ENCODE data around the gene IL22RA2.
"Not testable (repeated sequence)": the region's sequence is repeated elsewhere in the genome, so short reads cannot be mapped to it uniquely, and the experiment has no call there.

Gene IL22RA2, protein sequence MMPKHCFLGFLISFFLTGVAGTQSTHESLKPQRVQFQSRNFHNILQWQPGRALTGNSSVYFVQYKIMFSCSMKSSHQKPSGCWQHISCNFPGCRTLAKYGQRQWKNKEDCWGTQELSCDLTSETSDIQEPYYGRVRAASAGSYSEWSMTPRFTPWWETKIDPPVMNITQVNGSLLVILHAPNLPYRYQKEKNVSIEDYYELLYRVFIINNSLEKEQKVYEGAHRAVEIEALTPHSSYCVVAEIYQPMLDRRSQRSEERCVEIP

DNA sequence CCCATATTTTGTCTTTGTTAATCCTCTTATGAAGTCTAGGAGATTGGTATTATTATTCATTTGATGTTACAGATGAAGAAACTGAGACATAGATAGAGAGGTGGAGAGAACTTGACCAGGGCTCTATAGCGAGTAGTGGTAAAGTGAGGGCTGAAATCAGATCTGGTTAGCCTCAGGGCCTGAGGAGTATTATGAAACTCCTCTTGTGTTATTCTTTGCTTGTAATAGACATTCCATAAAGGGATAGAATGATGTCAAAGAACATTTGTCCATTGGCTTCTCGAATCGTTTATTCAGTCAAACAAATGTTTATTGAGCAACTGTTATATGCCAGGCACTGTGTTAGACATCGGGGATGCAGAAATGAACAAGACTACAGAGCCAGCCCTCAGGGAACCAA is at the start of gene IL22RA2:
IL22RA2 (minus strand) TSS at position 144 of the 400 bp plus-strand sequence. CDS start 11,895 bp downstream, outside the sequence.
- H3K27me3 Mint-ChIP-seq = no peaks in the 10 kb centered on the region
- peak within 1 kb of the TSS; percentile 88 for H3K27ac Mint-ChIP-seq
- H3K36me3 Mint-ChIP-seq = peaks cover 10 to 25% of the 10 kb centered on the region in 2 donors
- no peak for DNase-seq
- peaks cover 44 to 90% of the 10 kb centered on the region in 2 donors for H3K4me1 Mint-ChIP-seq
- H3K4me3 Mint-ChIP-seq = peak within 1 kb of the TSS; percentile 50 to 54
- peaks cover 4 to 8% of the 10 kb centered on the region in 2 donors for H3K9me3 Mint-ChIP-seq
- ATAC-seq (replicated peaks) = no peak

DNA sequence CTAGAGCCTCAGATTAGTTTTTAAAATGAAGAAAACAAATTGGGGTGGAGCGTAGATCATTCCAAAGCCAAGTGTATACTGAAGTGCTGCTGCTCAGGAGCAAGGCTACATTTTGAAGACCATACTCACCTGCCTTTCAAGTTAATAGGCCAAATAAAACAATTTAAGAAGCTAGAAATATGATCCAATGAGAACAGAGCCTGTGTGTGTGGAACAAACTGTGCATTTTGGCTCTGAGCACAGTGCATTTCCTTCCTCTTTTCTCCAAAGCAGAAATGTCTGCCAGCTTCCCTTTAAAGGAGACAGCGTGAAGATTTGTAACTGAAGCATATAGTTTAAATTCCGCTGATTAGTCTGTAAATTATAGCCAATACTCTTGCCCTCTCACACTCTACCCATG is 48.9 kb upstream of the IL22RA2 start:
- H3K36me3 Mint-ChIP-seq = peaks cover 6 to 15% of the 10 kb centered on the region in 2 donors
- ATAC-seq (replicated peaks) = no peak
- H3K27me3 Mint-ChIP-seq = no peaks in the 10 kb centered on the region
- peak overlapping the region; percentile 84 for H3K27ac Mint-ChIP-seq
- H3K4me1 Mint-ChIP-seq = peaks cover 51 to 80% of the 10 kb centered on the region in 2 donors
- peaks cover 0 to 4% of the 10 kb centered on the region in 2 donors for H3K9me3 Mint-ChIP-seq
- no peak for DNase-seq
- H3K4me3 Mint-ChIP-seq = peak overlapping the region in 1 of 2 donors; percentile 13

DNA sequence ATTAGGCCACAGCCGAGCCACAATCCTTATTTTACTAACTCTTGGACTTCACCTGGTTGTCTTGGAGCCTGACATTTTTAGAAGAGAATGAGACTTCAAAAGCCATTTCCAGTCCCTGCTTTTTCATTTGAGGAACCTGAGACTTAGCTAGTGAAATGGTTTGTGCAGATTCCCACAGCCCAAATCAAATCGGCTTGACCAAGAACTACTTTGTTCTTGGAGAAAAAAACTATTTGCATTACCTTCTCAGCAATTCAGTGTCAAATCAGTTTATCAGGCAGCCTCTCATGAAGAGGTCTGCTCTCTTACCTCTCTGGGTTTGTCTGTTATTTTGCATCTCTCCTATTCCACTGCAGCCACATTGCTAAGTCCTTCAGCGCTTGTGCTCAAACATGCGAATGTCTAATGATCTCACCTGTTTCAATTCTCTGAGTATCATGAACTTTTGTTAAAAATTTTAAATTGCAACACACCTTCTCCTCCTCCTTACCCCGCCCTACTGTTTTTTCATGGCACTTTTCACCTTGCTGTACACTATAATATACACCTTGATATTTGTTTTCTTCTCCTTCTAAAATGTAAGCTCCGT is 46.3 kb upstream of the IL22RA2 start:
- peak overlapping the region; percentile 100 for H3K27ac Mint-ChIP-seq

DNA sequence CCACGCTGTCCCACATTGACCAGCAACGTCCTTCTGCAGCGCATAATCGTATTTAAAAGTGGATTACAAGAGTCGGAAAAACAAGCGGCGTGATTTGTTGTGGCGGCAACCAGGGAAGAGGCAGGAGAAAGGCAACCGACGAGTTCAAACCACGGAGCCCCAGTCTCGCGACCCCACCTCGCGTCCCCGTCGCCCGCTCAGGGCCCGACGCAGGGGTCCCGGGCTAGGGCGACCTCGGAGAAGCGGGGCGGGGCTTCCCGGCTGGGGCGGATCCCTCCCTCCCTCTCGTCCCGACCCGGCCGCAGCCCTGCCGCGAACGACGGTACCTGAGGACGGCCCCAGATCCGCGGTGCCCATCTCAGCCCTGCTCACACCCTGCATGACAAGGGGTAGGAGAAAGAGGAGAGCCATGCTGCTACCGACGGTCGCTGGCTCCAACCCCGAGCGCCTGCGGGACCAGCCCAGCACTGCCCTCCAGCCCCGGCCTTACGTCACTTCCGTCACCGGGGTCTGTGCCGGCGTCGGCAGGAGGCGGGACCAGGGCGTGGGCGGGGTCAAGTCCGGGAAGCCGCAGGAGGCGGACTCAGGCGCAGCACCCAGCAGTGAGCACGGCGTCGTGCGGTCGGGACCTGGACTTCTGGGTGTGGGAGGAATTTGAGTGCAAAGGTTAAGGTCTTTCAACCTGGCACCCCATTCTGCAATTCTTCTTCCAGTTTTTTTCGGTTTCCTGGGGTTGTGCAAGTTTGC is 45.6 kb upstream of the IL22RA2 start, which contains the start of gene IFNGR1:
IFNGR1 (minus strand) TSS at position 469 of the 747 bp plus-strand sequence; CDS start at position 411, 58 bp downstream.
- Mint-ChIP-seq H3K4me1 (peaks cover 52 to 73% of the 10 kb centered on the region in 2 donors), H3K9me3 (peaks cover 0 to 4% of the 10 kb centered on the region in 2 donors), H3K27me3 (no peaks in the 10 kb centered on the region), H3K27ac (peak within 1 kb of the TSS; percentile 100), H3K36me3 (peaks cover 14 to 37% of the 10 kb centered on the region in 2 donors), H3K4me3 (peak within 1 kb of the TSS; percentile 73 to 89)
- DNase-seq (peak; percentile 97), ATAC-seq (replicated peaks) (peak; percentile 82 to 85)

More for the DNA sequence above, 46.3 kb upstream of the IL22RA2 start:
- ATAC-seq (replicated peaks) (no peak), DNase-seq (no peak)
- peaks cover 0 to 4% of the 10 kb centered on the region in 2 donors for H3K9me3 Mint-ChIP-seq
- H3K4me1 Mint-ChIP-seq = peaks cover 52 to 73% of the 10 kb centered on the region in 2 donors
- H3K36me3 Mint-ChIP-seq = peaks cover 9 to 31% of the 10 kb centered on the region in 2 donors
- H3K4me3 Mint-ChIP-seq = peak overlapping the region; percentile 73 to 89
- H3K27me3 Mint-ChIP-seq = no peaks in the 10 kb centered on the region

DNA sequence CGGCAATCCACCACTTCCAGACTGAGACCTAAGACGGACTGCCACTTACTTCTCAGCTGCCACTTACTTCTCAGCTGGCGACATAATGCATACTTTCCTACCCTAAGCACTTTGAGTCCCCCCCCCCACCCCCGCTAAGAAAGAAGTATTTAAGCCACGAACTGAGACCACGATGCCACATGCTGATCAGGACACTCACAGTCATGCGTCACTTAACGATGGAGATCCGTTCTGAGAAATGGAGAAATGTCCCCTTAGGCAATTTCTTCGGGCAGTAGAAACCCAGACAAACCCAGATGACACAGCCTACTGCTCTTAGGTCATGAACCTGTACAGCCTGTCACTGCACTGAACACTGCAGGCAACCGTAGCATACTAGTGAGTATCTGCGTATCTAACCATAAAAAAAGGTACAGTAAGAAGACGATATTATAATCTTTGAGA is 45.1 kb upstream of the IL22RA2 start:
- DNase-seq (peak; percentile 63), ATAC-seq (replicated peaks) (peak; percentile 76 to 78)
- peaks cover 0 to 4% of the 10 kb centered on the region in 2 donors for H3K9me3 Mint-ChIP-seq
- peak overlapping the region; percentile 73 to 89 for H3K4me3 Mint-ChIP-seq
- peaks cover 53 to 73% of the 10 kb centered on the region in 2 donors for H3K4me1 Mint-ChIP-seq
- peak overlapping the region; percentile 100 for H3K27ac Mint-ChIP-seq
- H3K36me3 Mint-ChIP-seq = peaks cover 18 to 42% of the 10 kb centered on the region in 2 donors
- no peaks in the 10 kb centered on the region for H3K27me3 Mint-ChIP-seq

DNA sequence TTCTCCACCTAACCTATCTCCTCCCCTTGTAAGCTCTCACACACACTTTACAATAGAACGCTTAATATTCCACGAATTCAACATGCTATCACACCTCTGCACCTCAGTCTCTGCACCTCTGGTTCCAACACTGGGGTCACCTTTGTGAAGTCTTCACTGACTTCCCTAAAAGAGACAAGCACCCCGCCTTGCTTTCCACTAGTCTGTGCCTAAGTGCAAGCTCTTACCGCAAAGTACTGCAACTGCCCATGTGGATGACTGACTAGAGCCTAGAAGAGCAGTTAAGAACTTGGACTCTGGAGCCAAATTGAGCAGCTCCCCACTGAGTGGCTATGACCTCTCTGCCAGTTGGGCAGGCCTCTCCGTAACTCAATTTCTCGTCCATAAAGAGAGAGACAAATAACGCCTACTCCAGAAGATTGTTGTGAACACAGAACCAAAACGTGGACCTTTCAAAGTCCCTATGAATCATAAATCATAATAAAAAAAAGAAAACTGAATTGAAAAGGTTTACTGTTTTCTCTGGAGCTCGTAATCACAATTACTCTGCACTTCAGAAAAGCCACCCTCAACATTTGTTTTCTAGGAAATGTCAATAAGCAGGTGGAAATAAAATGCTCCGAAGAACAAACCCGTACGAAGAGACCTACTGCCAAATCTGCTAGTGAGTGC is 44.5 kb upstream of the IL22RA2 start:
- DNase-seq (peak; percentile 31), ATAC-seq (replicated peaks) (peak; percentile 21 to 37)
- Mint-ChIP-seq H3K27ac (peak overlapping the region; percentile 100), H3K4me1 (peaks cover 53 to 74% of the 10 kb centered on the region in 2 donors), H3K27me3 (no peaks in the 10 kb centered on the region), H3K4me3 (peak overlapping the region; percentile 73 to 89), H3K36me3 (peaks cover 23 to 46% of the 10 kb centered on the region in 2 donors), H3K9me3 (peaks cover 0 to 4% of the 10 kb centered on the region in 2 donors)

DNA sequence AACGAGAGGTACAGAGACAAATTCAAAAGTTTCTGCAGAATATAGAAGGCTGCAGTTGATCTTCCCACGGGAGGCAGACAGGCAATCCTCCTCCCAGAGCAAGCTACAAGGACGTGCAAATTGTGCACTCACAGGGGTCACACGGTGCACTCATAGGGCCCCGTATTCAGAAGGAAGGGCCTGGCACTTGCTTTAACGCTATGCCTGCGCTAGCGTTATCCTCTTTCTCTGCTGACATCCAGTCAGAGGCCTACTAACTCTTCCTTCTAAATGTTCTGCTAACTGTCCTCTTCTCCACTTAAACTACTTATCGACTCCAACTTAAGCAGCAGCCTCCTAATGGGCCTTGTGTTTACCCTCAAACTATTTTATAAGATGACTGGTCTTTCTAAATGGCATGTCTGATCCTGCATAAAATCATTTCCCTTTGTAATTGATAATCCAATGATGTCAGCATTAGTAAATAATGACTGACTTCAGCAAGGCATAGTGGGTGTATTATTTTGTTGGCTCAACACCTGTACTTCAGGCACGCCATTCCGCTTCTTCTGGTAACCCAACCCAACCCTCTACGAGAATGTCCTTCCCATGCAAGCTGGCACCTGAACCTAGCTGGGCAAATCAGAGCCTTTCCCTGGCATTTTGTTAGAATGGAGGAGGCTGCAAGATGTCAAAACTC is 43.6 kb upstream of the IL22RA2 start:
- Mint-ChIP-seq H3K4me3 (peak overlapping the region; percentile 73 to 89), H3K4me1 (peaks cover 53 to 74% of the 10 kb centered on the region in 2 donors), H3K36me3 (peaks cover 29 to 54% of the 10 kb centered on the region in 2 donors), H3K9me3 (peaks cover 2 to 4% of the 10 kb centered on the region in 2 donors), H3K27ac (peak overlapping the region; percentile 53), H3K27me3 (no peaks in the 10 kb centered on the region)
- DNase-seq (no peak), ATAC-seq (replicated peaks) (no peak)

DNA sequence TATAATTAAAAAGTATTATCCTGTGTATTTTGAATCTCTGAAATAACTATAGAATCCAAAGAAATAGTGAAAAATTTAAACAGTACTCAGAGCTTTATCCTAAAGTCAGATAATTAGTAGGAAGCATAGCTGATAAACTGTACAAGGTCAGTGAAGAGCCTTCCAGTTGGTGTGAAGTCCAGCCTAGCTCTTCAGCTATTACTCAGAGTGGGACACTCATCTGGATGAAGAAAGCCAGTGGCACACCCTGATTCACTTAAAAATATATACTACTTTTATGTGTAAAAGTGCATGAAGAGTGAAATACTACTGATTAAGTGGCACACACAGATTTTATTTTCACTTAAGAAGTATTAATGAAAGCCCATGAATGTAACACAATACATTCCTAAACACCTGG is 42.7 kb upstream of the IL22RA2 start:
- DNase-seq (no peak), ATAC-seq (replicated peaks) (no peak)
- peak overlapping the region; percentile 73 to 89 for H3K4me3 Mint-ChIP-seq
- no peaks in the 10 kb centered on the region for H3K27me3 Mint-ChIP-seq
- peaks cover 2 to 4% of the 10 kb centered on the region in 2 donors for H3K9me3 Mint-ChIP-seq
- H3K4me1 Mint-ChIP-seq = peaks cover 56 to 77% of the 10 kb centered on the region in 2 donors
- H3K36me3 Mint-ChIP-seq = peaks cover 38 to 63% of the 10 kb centered on the region in 2 donors
- H3K27ac Mint-ChIP-seq = peak overlapping the region; percentile 7

DNA sequence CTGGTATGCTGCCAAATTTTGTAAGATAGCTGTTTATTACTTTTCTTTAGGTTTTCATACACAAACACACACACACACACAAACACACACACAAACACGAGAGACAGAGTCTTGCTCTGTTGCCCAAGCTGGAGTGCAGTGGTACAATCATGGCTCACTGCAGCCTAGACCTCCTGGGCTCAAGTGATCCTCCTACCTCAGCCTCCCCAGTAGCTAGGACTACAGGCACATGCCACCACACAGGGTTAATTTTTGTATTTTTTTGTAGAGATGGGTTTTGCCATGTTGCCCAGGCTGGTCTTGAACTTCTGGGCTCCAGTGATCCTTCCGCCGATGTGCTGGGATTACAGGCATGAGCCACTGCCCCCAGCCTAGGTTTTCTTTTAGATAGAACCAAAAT is 42.2 kb upstream of the IL22RA2 start:
- not testable (repeated sequence) for DNase-seq; H3K9me3 Mint-ChIP-seq; H3K27me3 Mint-ChIP-seq; ATAC-seq (replicated peaks)
- H3K4me3 Mint-ChIP-seq = peak overlapping the region in 1 of 2 donors; percentile 62
- peaks cover 42 to 66% of the 10 kb centered on the region in 2 donors for H3K36me3 Mint-ChIP-seq
- H3K27ac Mint-ChIP-seq = peak overlapping the region; percentile 81
- H3K4me1 Mint-ChIP-seq = peaks cover 55 to 77% of the 10 kb centered on the region in 2 donors

DNA sequence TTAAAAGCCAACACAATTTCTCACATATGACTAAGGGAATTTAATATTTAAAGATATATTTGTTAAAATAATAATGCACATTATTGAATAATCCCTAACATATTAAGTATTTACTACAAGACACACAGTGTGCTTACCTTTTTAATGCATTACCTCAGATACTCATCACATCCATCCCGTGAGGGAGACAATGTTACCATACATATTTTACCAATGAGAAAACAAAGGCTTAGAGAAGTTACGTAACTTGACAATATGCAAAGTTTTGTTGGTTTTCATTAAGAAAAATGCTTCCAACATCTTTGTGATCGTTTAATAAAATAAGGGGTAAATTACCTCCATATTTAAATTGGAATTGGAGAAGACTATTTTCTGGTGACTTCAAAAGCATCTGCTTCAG is 41.5 kb upstream of the IL22RA2 start:
- DNase-seq = no peak
- peaks cover 49 to 70% of the 10 kb centered on the region in 2 donors for H3K4me1 Mint-ChIP-seq
- H3K9me3 Mint-ChIP-seq = peaks cover 0 to 4% of the 10 kb centered on the region in 2 donors
- no peaks in the 10 kb centered on the region for H3K27me3 Mint-ChIP-seq
- H3K4me3 Mint-ChIP-seq = no peak overlapping the region
- H3K36me3 Mint-ChIP-seq = peaks cover 45 to 72% of the 10 kb centered on the region in 2 donors
- no peak for ATAC-seq (replicated peaks)
- H3K27ac Mint-ChIP-seq = no peak overlapping the region

DNA sequence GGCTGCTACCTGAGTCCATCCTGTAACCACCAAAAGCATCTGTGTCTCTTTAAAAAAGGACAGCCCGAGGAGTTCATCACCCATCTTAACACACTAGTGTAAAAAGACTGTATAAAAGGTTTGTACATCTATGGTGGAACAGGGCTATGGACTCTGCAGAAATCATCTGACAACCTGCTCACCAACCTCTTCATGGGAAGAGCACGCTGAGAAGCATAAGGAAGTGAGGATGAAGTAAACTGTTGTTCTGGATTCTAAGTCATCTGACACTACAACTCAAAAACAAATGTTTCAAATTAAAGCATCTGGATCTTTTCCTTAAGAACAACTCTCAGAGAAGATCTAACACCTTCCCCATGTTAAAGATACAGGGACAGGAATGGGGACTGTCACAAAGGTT is 40.4 kb upstream of the IL22RA2 start:
- Mint-ChIP-seq H3K36me3 (peaks cover 56 to 83% of the 10 kb centered on the region in 2 donors), H3K4me1 (peaks cover 47 to 73% of the 10 kb centered on the region in 2 donors), H3K4me3 (peak overlapping the region in 1 of 2 donors; percentile 8), H3K27me3 (no peaks in the 10 kb centered on the region), H3K9me3 (peaks cover 8 to 12% of the 10 kb centered on the region in 2 donors), H3K27ac (no peak overlapping the region)
- ATAC-seq (replicated peaks) (no peak), DNase-seq (no peak)

DNA sequence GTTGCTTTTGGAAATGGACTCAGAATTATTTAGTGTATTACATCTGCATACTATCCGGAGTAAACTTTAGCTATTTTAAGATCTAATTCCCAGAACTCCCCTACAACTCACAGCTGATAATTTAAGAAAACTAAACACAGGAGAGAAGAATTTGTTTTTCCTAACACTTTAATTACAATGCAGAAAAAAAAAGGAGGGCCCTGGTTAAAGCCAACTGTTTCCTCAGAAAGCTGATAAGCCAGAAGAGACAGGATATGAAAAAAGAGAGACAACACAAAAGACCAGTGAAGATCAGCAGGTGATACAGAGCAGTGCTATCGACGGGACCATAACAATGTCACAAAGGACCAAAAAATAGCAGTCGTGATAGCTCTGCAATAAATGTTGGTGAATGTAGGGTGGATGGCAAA is 39.9 kb upstream of the IL22RA2 start:
- H3K4me1 Mint-ChIP-seq = peaks cover 47 to 77% of the 10 kb centered on the region in 2 donors
- H3K27me3 Mint-ChIP-seq = no peaks in the 10 kb centered on the region
- ATAC-seq (replicated peaks) (no peak), DNase-seq (no peak)
- H3K9me3 Mint-ChIP-seq = peaks cover 8 to 12% of the 10 kb centered on the region in 2 donors
- peak overlapping the region; percentile 7 to 8 for H3K4me3 Mint-ChIP-seq
- peaks cover 59 to 83% of the 10 kb centered on the region in 2 donors for H3K36me3 Mint-ChIP-seq
- H3K27ac Mint-ChIP-seq = peak overlapping the region; percentile 60

DNA sequence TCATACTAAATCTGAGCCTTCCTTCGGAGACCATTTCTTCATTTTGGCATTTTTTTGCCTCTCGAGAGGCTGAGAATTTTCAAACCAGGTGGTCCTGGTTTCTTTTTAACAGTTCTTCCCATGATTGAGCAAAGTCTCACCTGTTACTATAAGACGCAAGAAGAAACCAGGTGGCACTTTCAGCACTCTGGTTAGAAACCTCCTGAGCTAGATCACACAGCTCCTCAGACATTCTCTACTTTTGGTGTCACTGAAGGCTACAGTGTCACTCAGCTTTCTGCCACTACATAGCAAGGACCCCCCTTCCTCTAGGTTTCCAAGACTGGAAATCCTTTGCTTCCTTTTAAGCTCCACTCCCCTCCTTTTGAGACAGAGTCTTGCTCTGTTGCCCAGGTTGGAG is 38.5 kb upstream of the IL22RA2 start:
- ATAC-seq (replicated peaks) (no peak), DNase-seq (no peak)
- peak overlapping the region; percentile 47 for H3K27ac Mint-ChIP-seq
- H3K4me1 Mint-ChIP-seq = peaks cover 47 to 78% of the 10 kb centered on the region in 2 donors
- peaks cover 67 to 83% of the 10 kb centered on the region in 2 donors for H3K36me3 Mint-ChIP-seq
- no peaks in the 10 kb centered on the region for H3K27me3 Mint-ChIP-seq
- H3K9me3 Mint-ChIP-seq = peaks cover 16 to 19% of the 10 kb centered on the region in 2 donors
- no peak overlapping the region for H3K4me3 Mint-ChIP-seq
